Kasumi-1 (cell line): ENCODE measurements around the gene PROX2.

Source experiments
- DNase-seq, 2 experiments: peaks; one replicate each; lab custom pipeline; 2025; lab: John Stamatoyannopoulos, UW

PROX2 gene

GRCh38 chr14:74909911-74910310 is 34.0 kb upstream of the PROX2 start:
- no peak for DNase-seq

- no peak for DNase-seq
Measured at GRCh38 chr14:74909501-74909900, 33.6 kb upstream of the PROX2 start.

DNA sequence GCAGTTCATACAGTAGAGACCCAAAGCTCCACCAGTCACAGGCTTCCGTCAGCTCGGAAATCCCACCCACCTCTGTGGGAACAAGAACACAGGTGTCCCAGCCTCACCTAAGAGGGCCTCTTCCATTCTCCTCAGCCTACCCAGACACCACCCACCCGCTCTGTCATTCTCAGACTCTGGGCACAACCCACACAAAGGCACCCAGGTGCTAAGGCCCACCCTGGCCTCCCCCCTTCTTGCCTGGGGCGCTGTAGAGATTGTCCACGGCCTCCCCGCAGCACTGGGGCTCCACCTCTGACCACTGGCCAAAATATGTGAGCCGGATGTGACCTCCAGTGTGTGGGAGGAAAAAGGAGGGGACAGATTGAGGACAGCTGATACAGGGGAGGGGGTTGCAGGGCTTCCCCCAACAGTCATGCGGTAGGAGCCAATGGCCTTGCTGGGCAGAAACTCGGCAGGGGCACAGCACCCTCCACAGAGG is 33.0 kb upstream of the PROX2 start:
- DNase-seq: no peak

DNA sequence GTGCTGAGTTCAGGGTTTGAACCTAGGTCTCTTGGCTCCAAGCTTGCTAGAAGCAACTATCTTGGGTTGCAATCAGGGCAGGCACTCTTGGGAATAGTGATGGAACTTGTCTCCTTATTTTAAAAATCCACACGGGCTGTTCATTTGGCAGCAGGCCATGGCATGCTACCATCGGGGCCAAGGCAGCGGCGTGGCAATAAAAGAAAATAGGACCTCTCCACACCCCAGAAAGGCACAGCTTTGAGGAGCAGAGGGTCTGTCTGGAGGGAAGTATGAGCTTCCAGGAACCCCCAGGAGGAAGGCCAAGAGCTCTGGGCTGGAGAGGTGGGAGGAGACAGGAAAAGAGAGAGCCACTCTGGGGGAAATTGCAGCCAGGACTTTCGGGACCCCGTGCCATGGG is 31.8 kb upstream of the PROX2 start:
- DNase-seq: no peak

DNA sequence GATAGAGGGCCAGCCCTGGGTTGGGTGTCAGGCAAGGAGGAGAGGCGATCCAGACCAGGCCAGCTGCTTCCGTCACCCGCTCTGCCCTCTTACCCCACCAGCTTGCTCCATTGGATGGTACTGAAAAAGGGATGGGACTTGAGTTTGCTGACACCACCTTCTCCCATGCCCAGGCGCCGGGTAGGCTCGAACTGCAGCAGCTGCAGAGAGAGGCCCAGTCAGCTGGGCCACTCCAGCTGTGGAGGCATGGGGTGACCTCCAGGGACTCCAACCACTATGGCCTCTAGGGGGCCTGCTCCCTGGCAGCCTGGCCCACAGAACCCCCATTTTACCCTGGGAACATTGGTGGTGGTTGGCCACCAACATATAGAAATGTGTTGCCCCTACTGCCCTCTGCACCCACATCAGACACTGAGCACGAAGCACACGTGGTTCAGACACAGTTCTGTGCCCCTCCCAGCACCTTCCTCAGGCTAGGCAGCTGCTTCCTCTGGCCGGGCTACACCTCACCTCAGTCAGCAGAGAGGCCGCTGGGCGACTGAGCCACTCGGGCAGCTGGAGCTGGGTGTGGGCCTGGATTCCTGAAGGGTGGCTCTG is 31.1 kb upstream of the PROX2 start:
- no peak for DNase-seq

DNA sequence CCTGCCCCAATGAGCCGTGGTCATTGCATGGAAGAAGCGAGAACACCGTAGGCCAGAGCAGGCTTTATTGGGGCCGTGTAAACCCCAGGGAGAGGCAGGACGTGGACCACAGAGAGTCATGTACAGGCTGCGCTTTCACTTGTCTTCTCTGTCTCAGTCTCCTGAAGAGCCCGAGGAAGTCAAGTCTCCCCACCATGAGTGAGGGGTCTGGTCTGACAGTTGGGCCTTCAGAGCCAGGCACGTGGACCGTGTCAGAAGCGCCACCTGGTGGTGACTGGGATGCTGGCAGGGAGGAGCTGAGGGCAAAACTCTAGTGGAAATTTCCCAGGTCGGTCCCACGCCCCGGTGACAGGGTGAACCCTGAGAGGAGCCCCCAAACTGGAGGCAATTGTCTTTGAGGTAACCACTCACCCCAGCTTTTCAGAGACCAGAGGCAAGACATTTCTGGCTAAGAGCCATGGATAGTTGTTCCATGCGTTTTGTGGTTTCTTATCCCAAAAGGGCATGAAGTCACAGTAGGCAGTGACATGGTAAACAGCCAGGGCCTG is 29.7 kb upstream of the PROX2 start:
- peak; percentile 37 to 44 for DNase-seq

DNA sequence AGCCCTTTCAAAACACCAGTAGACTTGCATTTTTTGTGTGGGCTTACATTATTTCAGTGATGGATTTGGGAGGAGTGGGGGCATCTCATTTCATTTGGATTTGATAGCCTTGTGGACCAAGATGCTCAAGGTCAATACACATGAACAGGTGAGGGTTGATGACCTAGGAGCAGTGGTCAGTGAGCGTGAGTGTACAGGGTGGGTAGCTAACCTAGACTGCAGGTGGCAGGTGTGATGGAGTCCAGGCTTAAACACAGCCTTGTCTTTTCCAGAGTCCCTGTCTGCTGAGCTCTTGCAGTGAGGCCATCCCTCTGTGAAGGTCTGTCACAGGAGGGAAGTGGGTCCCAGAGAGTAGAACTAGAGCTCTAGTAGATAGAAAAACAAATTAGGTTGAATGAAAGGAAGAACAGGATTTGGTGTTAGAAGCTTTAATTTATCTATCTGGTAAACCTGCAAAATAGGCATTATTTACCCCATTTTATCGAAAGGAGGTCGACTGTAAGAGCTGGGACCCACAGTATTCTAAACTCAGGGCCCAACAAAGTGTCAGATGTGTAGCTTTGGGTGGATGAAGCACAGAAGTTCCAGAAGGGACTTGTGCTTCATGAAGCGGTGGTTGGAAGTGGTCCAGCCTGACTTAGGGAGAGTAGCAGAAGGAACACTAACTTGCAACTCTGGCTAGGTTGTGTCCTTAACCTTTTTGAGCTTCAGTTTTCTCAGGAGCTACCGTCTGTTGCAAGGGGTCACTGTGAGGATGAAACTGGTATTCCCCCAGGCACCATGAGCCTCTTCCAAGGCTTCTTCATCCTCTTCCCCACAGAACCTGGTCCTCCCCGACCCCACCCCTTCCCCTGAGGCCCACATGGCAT is 28.9 kb upstream of the PROX2 start:
- DNase-seq: no peak

- DNase-seq: no peak
Measured at GRCh38 chr14:74902941-74903705, 27.2 kb upstream of the PROX2 start.

- no peak for DNase-seq
Measured at GRCh38 chr14:74898694-74899093, 22.7 kb upstream of the PROX2 start.

GRCh38 chr14:74898083-74898482 is 22.1 kb upstream of the PROX2 start:
- no peak for DNase-seq

DNA sequence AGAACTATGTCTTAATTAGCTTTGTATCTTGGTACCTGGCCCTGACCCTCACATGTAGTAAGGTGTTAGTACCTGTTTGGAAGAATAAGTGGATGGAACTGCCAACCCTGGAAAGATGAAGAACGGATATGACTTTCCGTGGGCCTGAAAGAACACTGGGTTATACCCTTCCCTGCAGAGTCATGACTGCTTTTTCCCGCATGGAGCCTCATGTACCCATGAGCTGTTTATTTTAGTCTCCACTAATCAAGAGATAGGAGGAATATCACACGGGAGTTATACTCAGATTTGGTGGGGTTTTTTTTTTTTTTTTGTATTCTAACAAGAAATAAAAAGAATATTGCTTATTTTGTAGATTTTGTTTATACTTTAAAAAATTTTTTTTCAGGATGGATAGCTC is 21.7 kb upstream of the PROX2 start:
- no peak for DNase-seq

DNA sequence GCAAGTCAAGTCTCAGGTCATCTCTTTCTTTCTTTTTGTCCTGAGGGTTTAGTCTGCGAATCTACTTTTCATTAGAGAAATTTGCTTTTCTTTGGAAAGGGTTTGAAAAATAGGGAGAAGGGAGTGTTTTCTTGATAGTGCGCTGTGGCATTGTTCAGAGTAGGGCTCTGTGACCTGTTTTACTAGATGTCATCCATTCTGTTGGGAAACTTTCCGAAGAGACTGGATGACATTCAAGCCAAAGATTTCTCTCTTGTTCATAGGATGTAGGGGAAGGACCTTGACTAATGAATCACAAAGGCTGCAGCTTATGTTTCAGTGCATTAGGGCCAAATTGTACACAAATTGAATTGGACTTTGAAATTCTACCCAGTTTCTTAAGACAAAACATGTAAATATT is 20.5 kb upstream of the PROX2 start:
- DNase-seq: no peak

- peak; percentile 75 to 84 for DNase-seq
Measured at GRCh38 chr14:74893614-74894091, 17.7 kb upstream of the PROX2 start.

DNA sequence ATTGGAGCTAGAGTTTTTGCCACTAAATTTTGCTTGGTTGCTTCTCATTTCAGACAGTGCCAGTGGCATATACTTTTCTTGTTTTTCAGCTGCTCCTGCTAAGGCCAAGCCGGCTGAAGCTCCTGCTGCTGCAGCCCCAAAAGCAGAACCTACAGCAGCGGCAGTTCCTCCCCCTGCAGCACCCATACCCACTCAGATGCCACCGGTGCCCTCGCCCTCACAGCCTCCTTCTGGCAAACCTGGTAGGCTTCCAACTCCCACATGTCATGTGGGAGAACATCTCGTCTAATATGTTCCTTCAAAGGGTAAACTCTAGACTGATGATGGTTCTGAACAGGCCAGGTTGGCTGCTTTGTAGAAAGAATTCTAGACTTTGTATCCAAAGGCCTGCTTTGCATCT is 16.8 kb upstream of the PROX2 start:
- peak; percentile 45 to 55 for DNase-seq

DNA sequence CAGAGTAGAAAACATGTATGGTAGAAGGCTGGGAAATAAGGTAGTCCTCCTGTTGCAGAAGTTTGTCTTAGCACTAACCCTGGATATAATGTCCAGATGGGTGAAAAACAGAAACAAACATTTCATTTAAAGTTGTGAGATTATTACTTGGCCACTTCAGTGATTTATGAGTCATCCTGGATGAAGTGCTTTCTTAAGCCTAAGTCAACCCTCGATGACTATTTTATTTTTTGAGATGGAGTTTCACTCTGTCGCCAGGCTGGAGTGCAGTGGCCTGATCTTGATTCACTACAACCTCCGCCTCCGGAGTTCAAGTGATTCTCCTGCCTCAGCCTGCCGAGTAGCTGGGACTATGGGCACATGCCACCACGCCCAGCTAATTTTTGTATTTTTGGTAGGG is 15.9 kb upstream of the PROX2 start:
- no peak for DNase-seq

DNA sequence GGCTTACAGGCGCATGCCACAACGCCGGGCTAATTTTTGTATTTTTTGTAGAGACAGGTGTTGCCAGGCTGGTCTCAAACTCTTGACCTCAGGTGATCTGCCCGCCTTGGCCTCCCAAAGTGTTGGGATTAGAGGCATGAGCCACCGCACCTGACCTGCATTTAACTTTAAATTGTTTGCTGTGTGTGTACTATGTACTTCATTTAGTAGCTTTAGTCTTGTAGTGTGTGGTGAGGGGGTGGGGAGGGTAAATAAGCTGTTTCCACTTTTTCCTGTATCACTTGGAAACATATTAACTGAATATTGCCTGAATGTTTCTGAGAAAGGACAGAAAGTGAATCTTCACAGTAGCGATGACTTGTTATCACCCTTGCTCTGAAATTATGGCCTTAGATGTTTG is 14.3 kb upstream of the PROX2 start:
- DNase-seq: no peak

DNA sequence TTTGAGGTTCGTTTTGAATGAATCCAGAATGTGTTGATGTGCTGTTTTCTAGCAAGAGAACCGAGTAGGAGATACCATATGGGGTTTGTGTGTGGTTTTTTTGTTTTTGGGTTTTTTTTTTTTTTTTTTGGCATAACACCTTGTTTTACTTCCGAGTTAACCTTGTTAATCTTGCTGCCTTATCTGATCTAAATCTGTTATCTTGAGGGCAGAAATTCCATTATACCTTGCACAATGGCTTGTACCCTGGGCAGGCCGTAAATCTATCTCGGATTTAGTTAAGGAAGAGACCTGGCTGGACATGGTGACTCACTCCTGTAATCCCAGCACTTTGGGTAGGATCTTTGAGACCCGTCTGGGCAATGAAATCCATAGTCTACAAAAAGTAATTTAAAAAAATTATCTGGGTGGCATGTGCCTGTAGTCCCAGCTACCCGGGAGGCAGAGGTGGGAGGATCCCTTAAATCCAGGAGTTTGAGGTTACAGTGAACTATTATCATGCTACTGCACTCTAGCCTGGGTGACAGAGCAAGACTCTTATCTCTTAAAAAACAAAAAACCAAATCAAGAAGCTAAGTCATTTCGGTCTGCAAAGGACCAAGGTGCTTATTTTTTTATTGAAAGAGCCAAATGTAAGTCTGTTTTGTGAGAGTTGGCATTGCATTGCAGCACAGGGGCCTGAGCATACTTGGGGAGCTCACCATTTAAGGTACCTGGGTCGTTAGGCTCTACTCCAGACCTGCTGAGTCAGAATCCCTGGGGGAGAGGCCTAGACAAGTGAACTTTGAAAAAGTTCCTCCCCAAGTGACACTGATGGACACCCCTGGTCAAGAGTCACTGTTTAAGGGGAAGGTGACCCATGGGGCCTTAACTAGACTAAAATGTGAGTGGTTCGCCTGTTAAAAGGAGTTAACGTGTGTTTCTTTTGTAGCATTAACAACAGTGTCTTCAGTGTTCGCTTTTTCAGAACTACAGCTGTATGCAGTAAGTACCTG is 12.5 kb upstream of the PROX2 start:
- DNase-seq: no peak

DNA sequence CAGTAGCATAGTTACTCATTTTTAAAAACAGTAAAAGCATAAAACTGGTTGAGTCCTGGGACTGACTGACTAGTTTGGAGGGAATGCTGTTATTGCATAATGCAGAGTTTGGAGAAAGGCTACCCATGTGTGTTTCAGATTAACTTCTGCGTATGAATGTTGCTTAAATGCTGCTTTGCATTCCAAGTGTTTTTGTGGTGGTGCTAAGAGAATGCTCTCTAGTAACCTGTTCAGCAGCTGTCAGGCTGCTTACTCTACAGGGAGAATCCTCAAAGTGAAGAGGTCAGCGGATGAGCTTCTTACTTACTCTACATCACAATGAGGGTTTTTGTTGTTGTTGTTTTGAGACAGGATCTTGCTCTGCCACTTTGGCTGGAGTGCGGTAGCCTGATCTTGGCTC is 10.1 kb upstream of the PROX2 start:
- DNase-seq: no peak

DNA sequence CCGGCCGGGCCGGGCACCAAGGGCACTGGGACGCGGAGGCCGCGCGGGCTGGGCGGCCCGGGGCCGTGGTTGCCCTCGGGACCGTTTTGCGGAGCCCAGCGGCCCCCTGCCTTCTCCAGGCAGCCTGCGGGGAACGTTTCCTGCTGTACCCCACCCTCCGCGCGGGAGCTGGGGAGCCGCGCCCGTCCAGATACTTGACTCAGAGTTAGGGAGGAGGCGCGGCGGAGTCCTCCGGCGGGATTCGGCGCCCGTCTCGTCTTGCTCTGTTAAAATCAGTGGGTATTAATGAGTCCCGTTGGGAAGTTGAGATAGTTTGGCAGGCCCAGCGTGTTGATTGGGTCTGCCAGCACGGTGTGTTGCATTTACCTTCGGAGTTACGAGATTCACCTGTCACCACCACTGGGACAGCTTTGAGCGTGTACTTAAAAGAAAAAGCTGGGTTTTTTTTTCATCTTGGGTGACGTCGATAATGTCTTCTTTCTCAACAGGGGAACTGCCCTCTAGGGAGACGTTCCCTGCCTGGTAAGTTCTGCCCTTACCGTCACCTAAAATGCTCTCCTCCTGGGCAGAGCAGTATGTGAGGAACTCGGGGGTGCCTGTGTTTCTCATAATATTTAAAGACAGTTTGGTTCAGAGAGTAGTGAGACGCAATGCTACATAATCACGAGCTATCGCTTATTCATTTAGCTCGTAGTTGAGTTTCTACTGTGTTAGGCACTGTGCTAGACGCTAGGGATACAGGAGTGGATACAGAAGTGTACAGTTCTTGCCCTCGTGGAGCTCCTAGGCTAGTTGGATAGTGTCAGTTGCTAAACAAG is 6.4 kb upstream of the PROX2 start:
- DNase-seq: peak; percentile 30 to 36

- DNase-seq: peak; percentile 81 to 90
Measured at GRCh38 chr14:74881431-74882102, 5.6 kb upstream of the PROX2 start, which contains the start of gene DLST. Gene DLST, plus strand, starts transcription at chr14:74881916. Its CDS starts 38 bp downstream, at chr14:74881954.
